Spinal cord (tissue), 10 donors: ENCODE results near the gene RFWD3. TPM values are rescaled to one million over a fixed set of nuclear protein-coding genes. Genes with fewer than 3 reads are reported as not detected.

Experiments
- DNase-seq, 6 donors: peaks; one replicate each; pipeline versions ENCODE4 v3.0.0 to v3.0.0-alpha.2; 2013 to 2015; ENCODE audit warnings: low spot score in 6 of 6, low read depth in 4 of 6
- H3K27ac ChIP-seq: one replicate; pipeline ENCODE4 v1.5.1; 2013; ENCODE audit warnings: low read depth, low read length, control low read depth
- H3K27me3 ChIP-seq: one replicate; pipeline ENCODE4 v1.6.1; 2013; ENCODE audit warnings: low read length; ENCODE audit not compliant: control insufficient read depth, insufficient read depth
- H3K36me3 ChIP-seq: one replicate; pipeline ENCODE4 v1.6.1; 2013; ENCODE audit warnings: low read length; ENCODE audit not compliant: control insufficient read depth, insufficient read depth
- H3K4me1 ChIP-seq: one replicate; pipeline ENCODE4 v1.6.1; 2013; ENCODE audit warnings: low read length; ENCODE audit not compliant: control insufficient read depth, insufficient read depth
- H3K4me3 ChIP-seq: one replicate; pipeline ENCODE4 v1.5.1; 2013; ENCODE audit warnings: low read depth, low read length, control low read depth
- H3K9me3 ChIP-seq: one replicate; pipeline ENCODE4 v1.6.1; 2013; ENCODE audit warnings: low read length; ENCODE audit not compliant: control insufficient read depth, insufficient read depth
- WGBS: methylation state at CpG from one replicate; pipeline ENCODE4 v1.1.5; 2013; ENCODE audit warnings: missing lambda C conversion rate; ENCODE audit not compliant: insufficient coverage; 5-methylcytosine and 5-hydroxymethylcytosine counted together
- polyA plus RNA-seq, 2 donors: library from polyadenylated mRNA; unstranded; fragments of 120-200 nt; gene quantifications; one replicate each; pipeline ENCODE4 v1.2.1, GENCODE V29; 2013; ENCODE audit not compliant: insufficient read length in 2 of 2
- total RNA-seq, 2 donors: library from RNA; depleted of rRNA in 1 of 2; stranded (reverse); fragments of 120-200 nt in 1 of 2; fragments of >200 nt in 1 of 2; gene quantifications; one replicate each; pipeline versions ENCODE4 v1.2.3 to v1.2.4, GENCODE V29; 2013 to 2014
- donor health status: healthy.

Gene RFWD3
- total and polyA plus RNA-seq, 4 donors = 12.5 to 15.3 (median 13.3) TPM

GRCh38 chr16:74625500-74626350 is 41.0 kb downstream of the RFWD3 start:
- no peak overlapping the region for H3K27ac ChIP-seq
- H3K4me1 ChIP-seq = no peaks in the 10 kb centered on the region
- H3K27me3 ChIP-seq = no peaks in the 10 kb centered on the region
- H3K36me3 ChIP-seq = peaks cover 41% of the 10 kb centered on the region
- WGBS = 96% methylated on average over 6 of the region's 14 CpGs
- H3K9me3 ChIP-seq = no peaks in the 10 kb centered on the region
- no peak for DNase-seq
- no peak overlapping the region for H3K4me3 ChIP-seq

GRCh38 chr16:74623839-74624235 is 42.8 kb downstream of the RFWD3 start:
- WGBS = 94% methylated on average over 6 of the region's 6 CpGs
- H3K36me3 ChIP-seq = peaks cover 37% of the 10 kb centered on the region
- H3K9me3 ChIP-seq = no peaks in the 10 kb centered on the region
- H3K27me3 ChIP-seq = no peaks in the 10 kb centered on the region
- no peak overlapping the region for H3K4me3 ChIP-seq
- DNase-seq = no peak
- peaks cover 4% of the 10 kb centered on the region for H3K4me1 ChIP-seq
- no peak overlapping the region for H3K27ac ChIP-seq

- WGBS = no CpG with 5 or more reads among the region's 4 CpGs
- Histone ChIP-seq H3K36me3 (peaks cover 34% of the 10 kb centered on the region), H3K27ac (no peak overlapping the region), H3K4me1 (peaks cover 4% of the 10 kb centered on the region), H3K4me3 (no peak overlapping the region), H3K27me3 (no peaks in the 10 kb centered on the region), H3K9me3 (no peaks in the 10 kb centered on the region)
- peak in 5 of 6 donors; percentile 45 to 92 (median 56) for DNase-seq
Measured at GRCh38 chr16:74623214-74623838, 43.4 kb downstream of the RFWD3 start.

- H3K36me3 ChIP-seq = peaks cover 26% of the 10 kb centered on the region
- 100% methylated on average over 2 of the region's 4 CpGs for WGBS
- no peaks in the 10 kb centered on the region for H3K9me3 ChIP-seq
Measured at GRCh38 chr16:74622005-74622404, 44.7 kb downstream of the RFWD3 start.

GRCh38 chr16:74617206-74617788 is 49.4 kb downstream of the RFWD3 start:
- peaks cover 4% of the 10 kb centered on the region for H3K4me1 ChIP-seq
- H3K9me3 ChIP-seq = no peaks in the 10 kb centered on the region
- 71% methylated on average over 1 of the region's 1 CpG for WGBS
- H3K27ac ChIP-seq = no peak overlapping the region
- H3K36me3 ChIP-seq = peaks cover 5% of the 10 kb centered on the region
- no peaks in the 10 kb centered on the region for H3K27me3 ChIP-seq
- no peak overlapping the region for H3K4me3 ChIP-seq
- DNase-seq = peak in 3 of 6 donors; percentile 17 to 61 (median 38)

More at GRCh38 chr16:74622005-74622404, 44.7 kb downstream of the RFWD3 start:
- Histone ChIP-seq H3K27me3 (no peaks in the 10 kb centered on the region), H3K4me1 (peaks cover 4% of the 10 kb centered on the region), H3K4me3 (no peak overlapping the region), H3K27ac (no peak overlapping the region)
- DNase-seq = no peak

GRCh38 chr16:74611721-74612120 is 55.0 kb downstream of the RFWD3 start:
- no peaks in the 10 kb centered on the region for H3K9me3 ChIP-seq
- H3K4me1 ChIP-seq = peaks cover 4% of the 10 kb centered on the region
- H3K36me3 ChIP-seq = no peaks in the 10 kb centered on the region
- WGBS = no CpG with 5 or more reads among the region's 1 CpG
- H3K4me3 ChIP-seq = no peak overlapping the region
- no peak for DNase-seq
- no peaks in the 10 kb centered on the region for H3K27me3 ChIP-seq
- no peak overlapping the region for H3K27ac ChIP-seq

GRCh38 chr16:74608944-74609343 is 57.7 kb downstream of the RFWD3 start:
- WGBS = 90% methylated on average over 4 of the region's 6 CpGs
- Histone ChIP-seq H3K4me1 (peaks cover 10% of the 10 kb centered on the region), H3K27ac (no peak overlapping the region), H3K4me3 (no peak overlapping the region), H3K27me3 (no peaks in the 10 kb centered on the region), H3K9me3 (no peaks in the 10 kb centered on the region), H3K36me3 (no peaks in the 10 kb centered on the region)
- no peak for DNase-seq

GRCh38 chr16:74608381-74608780 is 58.3 kb downstream of the RFWD3 start:
- Histone ChIP-seq H3K36me3 (no peaks in the 10 kb centered on the region), H3K4me1 (peaks cover 11% of the 10 kb centered on the region), H3K9me3 (no peaks in the 10 kb centered on the region), H3K27ac (no peak overlapping the region), H3K27me3 (no peaks in the 10 kb centered on the region), H3K4me3 (no peak overlapping the region)
- 93% methylated on average over 4 of the region's 6 CpGs for WGBS
- DNase-seq = no peak

- DNase-seq = peak in 1 of 6 donors; percentile 4
Measured at GRCh38 chr16:74607962-74608356, 58.7 kb downstream of the RFWD3 start.

More at GRCh38 chr16:74607962-74608356, 58.7 kb downstream of the RFWD3 start:
- H3K27ac ChIP-seq = no peak overlapping the region
- WGBS = 57% methylated on average over 3 of the region's 6 CpGs
- no peak overlapping the region for H3K4me3 ChIP-seq
- H3K4me1 ChIP-seq = peaks cover 11% of the 10 kb centered on the region
- no peaks in the 10 kb centered on the region for H3K27me3 ChIP-seq
- no peaks in the 10 kb centered on the region for H3K9me3 ChIP-seq
- no peaks in the 10 kb centered on the region for H3K36me3 ChIP-seq
